ENCODE results near the gene SUSD4.

The SUSD4 gene

GRCh38 chr1:223233019-223233409, 131.0 kb downstream of the SUSD4 start:
- TF ChIP-seq GATA2 (IDR thresholded peaks at IDR 0.05; ENCODE audit: low read depth, low read length) (no peak), GATA3 (IDR thresholded peaks at IDR 0.05; ENCODE audit: low read depth, low read length) (no peak)

GRCh38 chr1:223231581-223231980, 132.4 kb downstream of the SUSD4 start:
- no peak for TF ChIP-seq GATA2 (IDR thresholded peaks at IDR 0.05; ENCODE audit: low read depth, low read length)
- no peak for TF ChIP-seq GATA3 (IDR thresholded peaks at IDR 0.05; ENCODE audit: low read depth, low read length)

GRCh38 chr1:223231011-223231572, 132.9 kb downstream of the SUSD4 start:
- no peak for TF ChIP-seq GATA3 (IDR thresholded peaks at IDR 0.05; ENCODE audit: low read depth, low read length)
- no peak for TF ChIP-seq GATA2 (IDR thresholded peaks at IDR 0.05; ENCODE audit: low read depth, low read length)

GRCh38 chr1:223230161-223230881, 133.7 kb downstream of the SUSD4 start:
- no peak for TF ChIP-seq GATA3 (IDR thresholded peaks at IDR 0.05; ENCODE audit: low read depth, low read length)
- TF ChIP-seq GATA2 (IDR thresholded peaks at IDR 0.05; ENCODE audit: low read depth, low read length) = no peak

- no peak for TF ChIP-seq GATA2 (IDR thresholded peaks at IDR 0.05; ENCODE audit: low read depth, low read length)
- TF ChIP-seq GATA3 (IDR thresholded peaks at IDR 0.05; ENCODE audit: low read depth, low read length) = no peak
Observed at GRCh38 chr1:223229756-223230155, 134.2 kb downstream of the SUSD4 start.

DNA sequence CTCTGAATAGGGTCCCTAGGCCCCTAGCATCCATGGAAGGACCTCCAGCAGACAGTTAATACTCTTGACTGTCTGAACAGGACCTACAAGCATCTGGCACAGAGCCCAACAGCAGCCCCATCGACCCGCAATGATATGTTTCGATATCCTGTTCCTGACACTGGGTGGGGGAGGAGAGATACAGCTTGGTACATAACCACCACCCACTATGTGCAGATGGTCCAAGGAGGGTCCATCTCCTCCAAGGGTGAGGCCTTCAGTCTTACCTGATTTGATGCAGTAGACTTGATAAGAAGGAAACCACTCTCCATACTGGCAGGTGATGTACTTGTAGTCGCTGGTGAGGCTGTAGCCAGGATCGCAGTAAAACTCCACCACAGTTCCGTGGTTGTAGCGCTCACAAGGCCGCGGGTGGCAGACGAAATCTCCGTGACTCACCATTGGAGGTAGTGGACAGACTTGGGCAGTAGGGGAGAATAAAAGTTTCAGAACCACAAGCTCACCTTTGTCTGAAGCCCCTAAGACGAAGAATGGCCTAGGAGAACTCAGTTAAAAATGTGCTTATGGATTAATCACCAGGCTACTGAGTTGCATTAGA, 134.9 kb downstream of the SUSD4 start:
- TF ChIP-seq GATA3 (IDR thresholded peaks at IDR 0.05; ENCODE audit: low read depth, low read length) = no peak
- TF ChIP-seq GATA2 (IDR thresholded peaks at IDR 0.05; ENCODE audit: low read depth, low read length) = no peak

- no peak for TF ChIP-seq GATA3 (IDR thresholded peaks at IDR 0.05; ENCODE audit: low read depth, low read length)
- no peak for TF ChIP-seq GATA2 (IDR thresholded peaks at IDR 0.05; ENCODE audit: low read depth, low read length)
Observed at GRCh38 chr1:223228201-223228600, 135.8 kb downstream of the SUSD4 start.

- TF ChIP-seq GATA3 (IDR thresholded peaks at IDR 0.05; ENCODE audit: low read depth, low read length) (no peak), GATA2 (IDR thresholded peaks at IDR 0.05; ENCODE audit: low read depth, low read length) (no peak)
Observed at GRCh38 chr1:223227486-223228196, 136.3 kb downstream of the SUSD4 start.

- TF ChIP-seq GATA2 (IDR thresholded peaks at IDR 0.05; ENCODE audit: low read depth, low read length) (no peak), GATA3 (IDR thresholded peaks at IDR 0.05; ENCODE audit: low read depth, low read length) (no peak)
Observed at GRCh38 chr1:223227031-223227430, 136.9 kb downstream of the SUSD4 start.

GRCh38 chr1:223226271-223226670, 137.7 kb downstream of the SUSD4 start:
- TF ChIP-seq GATA3 (IDR thresholded peaks at IDR 0.05; ENCODE audit: low read depth, low read length) (no peak), GATA2 (IDR thresholded peaks at IDR 0.05; ENCODE audit: low read depth, low read length) (no peak)

DNA sequence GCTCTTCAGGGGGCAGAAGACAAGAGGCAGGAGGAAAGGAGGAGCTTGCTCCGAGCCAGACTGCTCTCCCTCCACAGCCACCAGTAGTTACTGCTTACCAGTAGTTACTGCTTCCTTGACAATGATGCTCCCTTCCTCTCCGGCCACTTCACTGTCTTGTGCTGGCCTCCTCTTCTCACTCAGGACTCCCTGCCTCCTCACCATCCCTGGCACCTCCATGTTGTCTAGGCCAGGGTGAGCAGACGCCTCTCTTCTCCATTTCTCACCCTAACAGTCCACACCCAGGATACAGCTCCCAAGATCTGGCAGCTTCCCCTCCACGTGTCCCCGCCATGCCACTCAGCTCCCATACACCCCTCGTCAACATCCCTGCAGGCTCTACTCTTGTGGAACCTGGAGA, 138.5 kb downstream of the SUSD4 start:
- no peak for TF ChIP-seq GATA2 (IDR thresholded peaks at IDR 0.05; ENCODE audit: low read depth, low read length)
- no peak for TF ChIP-seq GATA3 (IDR thresholded peaks at IDR 0.05; ENCODE audit: low read depth, low read length)

- TF ChIP-seq GATA2 (IDR thresholded peaks at IDR 0.05; ENCODE audit: low read depth, low read length) (no peak), GATA3 (IDR thresholded peaks at IDR 0.05; ENCODE audit: low read depth, low read length) (no peak)
Observed at GRCh38 chr1:223225061-223225460, 138.9 kb downstream of the SUSD4 start.

DNA sequence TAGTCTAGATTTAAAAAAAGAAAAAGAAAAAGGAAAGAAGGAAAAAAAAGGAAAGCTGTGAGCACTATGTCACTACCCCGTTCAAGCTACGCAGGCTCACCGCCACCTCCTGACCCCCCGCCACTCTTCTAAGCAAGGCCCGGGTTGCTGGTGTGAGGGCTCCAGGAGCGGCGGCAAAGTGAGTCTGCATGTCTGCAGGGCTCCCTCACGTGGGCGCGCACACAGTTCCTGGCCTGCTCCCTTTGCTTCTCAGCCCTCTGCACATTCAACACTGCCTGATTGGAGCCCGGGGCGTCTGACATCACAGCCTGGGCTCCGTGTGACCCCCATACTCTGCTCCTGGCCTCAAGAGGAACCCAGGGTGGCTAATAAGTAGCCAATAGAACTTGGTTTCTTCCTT, 139.5 kb downstream of the SUSD4 start:
- no peak for TF ChIP-seq GATA3 (IDR thresholded peaks at IDR 0.05; ENCODE audit: low read depth, low read length)
- TF ChIP-seq GATA2 (IDR thresholded peaks at IDR 0.05; ENCODE audit: low read depth, low read length) = no peak
